Limb (tissue), 2 donors: ENCODE results near the gene BTAF1.

ENCODE experiments used
- DNase-seq, 2 donors: peaks; one replicate each; pipeline ENCODE4 v3.0.0-alpha.2; 2016; ENCODE audit errors: extremely low spot score in 2 of 2

BTAF1 gene

DNA sequence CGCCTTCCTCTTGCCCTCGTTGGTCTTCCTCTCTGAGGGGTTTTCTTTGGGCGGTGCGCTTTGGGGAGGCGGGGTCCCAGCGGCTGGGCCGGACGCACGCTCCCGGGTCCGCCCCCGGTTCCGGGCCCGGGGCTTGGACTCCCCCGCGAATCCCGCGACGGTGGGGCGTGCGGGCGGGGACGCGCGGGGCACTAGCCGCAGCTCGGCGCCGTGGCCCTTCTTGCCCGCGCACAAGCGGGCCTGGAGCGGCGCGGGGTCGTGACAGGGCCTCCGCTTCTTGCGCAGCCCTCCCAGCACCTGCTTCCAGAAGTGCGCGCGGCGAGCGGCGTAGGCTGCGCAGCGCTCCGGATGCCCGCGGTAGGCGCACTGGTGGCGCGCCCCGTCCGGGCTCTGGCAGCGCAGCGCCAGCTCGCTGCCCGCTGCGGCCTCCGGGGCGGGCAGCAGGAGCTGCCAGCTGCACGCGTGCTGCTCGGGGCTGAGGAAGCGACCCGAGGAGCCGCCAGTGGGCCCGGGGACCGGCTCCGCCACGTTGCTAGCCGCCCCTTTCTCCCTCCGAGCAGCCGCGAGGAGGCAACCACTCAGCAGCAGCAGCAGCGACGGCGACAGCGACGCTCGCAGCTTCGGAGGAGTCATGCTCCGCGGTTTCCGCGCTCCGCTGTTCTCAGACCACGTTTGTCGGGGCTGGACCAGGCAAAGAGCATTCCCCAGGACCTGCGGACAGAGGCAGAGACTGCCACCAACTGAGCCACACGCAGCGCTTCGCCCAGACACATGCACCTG is 15.0 kb upstream of the BTAF1 start:
- peak; percentile 82 to 86 for DNase-seq

DNA sequence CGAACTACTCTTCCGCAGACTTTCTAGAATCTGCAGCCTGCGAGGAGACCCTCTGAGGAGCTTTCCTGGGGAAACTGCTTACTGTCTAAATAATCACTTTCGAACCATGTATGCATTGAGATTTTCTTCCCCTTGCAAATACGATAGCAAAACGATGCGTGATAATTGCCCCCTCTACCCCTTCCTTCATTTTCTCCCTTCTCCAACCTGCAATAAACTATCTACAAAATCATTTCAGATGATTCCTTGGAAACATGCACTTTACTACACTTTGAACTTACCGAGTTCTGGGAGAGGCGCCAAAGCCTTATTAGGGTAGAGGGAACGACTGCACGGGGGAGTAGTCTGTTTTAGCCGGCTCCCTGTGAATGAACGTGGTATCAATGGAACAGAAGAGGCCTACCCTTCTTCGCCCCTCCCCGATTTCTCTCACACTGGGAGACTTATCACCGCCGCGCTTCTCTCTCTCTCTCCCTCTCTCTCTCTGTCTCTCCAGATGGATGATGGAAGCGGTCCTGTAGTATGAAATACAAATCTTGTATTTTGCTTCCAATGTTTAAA is 14.4 kb upstream of the BTAF1 start, which contains the start of gene FGFBP3:
Gene FGFBP3, minus strand, starts transcription at position 370 of the 561 bp plus-strand sequence. CDS start 517 bp downstream, outside the sequence.
- DNase-seq: peak; percentile 68 to 73

DNA sequence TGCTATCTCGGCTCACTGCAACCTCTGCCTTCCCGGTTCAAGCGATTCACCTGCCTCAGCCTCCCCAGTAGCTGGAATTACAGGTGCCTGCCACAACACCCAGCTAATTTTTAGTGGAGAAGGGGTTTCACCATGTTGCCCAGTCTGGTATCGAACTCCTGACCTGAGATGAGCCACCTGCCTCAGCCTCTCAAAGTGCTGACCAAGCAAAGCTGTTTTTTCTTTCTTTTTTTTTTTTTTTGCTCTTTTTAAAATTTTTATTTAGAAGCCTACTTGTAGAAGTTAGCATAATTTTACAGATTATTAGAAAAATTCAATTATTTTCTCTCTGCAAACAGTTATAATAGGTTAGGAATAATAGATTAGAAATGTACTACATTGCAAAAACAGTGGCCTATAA is 13.1 kb upstream of the BTAF1 start:
- DNase-seq: no peak

DNA sequence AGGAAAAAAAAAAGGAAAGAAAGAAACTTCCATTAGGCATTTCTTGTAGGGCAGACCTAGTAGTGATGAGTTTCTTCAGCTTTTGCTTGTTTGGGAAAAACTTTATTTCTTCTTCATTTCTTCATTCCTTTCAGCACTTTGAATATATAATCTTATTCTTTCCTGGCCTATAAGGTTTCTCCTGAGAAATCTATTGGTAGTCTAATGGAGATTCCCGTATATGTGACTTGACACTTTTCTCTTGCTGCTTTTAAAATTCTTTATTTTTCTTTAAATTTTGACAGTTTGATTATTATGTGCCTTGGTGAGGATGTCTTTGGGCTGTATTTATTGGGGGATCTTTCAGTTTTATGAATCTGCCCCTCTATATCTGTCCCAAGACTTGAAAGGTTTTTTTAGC is 3.9 kb upstream of the BTAF1 start:
- no peak for DNase-seq

DNA sequence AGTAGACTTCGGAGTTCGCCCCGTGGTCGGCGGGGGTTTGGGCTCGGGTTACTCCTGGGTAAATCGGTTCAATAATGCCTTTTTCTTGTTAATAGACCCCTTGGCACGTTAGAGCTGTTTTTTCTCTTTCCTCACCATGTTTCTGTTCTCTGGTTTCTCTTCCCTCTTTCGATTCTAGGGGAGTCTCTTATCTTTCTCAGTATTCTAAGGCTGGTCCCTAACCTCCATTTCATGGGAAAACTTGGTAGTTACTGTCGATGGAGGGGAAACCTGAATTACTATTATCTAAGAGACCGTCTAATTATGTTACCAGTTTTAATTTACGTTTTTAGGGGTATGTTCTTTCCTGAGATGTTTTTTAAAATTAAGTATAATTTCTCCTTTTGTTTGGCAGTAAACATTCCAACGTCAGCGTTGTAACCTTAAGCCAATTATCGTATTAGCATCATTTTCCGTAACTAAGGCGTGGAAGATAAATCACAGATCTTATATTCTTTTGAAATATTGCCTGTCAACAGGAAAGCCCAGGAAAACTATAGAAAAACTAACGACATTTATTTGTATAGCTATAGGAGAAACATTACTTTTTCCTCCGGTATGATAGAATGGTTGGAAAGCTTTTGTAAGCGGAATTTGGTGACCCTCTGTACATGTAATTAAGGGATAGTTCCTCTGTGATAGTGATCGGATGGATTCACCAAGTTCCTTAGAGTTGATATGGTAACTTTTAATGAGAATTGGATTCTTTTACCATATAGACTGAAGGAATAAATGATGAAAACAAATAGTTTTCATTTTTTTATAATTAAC is 847 bp downstream of the BTAF1 start:
- no peak for DNase-seq

DNA sequence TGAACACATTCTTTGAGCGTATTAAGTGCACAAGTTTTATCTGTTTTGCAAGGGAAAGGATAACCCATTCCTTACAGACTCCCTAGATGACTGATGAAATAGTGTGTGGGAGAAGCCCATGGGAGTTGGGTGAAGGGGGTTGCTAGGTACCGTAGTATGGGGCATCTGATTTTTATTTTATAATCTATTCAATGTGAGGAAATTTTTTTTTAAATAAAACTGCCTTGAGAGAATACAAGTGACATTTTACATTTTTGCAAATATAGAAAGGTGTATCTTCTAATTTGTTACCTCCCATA is 1.4 kb downstream of the BTAF1 start:
- no peak for DNase-seq

DNA sequence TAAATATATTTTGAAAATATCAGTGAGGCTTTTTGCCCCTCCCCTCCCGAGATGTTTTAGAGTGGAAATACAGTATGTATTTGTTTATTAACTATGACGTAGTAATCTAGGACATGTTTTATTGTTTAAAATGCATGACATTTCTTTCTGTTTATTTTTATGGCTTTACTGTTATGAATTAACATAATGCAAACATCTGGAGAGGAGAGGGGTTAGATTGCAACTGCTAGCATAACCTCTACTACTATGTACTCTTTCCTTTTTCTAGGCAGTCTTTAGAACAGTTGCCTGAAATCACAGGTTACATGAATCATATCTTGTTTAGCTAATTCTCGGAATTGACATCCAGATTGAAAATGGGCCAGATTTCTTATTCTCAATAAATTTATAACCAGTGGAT is 7.4 kb downstream of the BTAF1 start:
- DNase-seq: no peak

DNA sequence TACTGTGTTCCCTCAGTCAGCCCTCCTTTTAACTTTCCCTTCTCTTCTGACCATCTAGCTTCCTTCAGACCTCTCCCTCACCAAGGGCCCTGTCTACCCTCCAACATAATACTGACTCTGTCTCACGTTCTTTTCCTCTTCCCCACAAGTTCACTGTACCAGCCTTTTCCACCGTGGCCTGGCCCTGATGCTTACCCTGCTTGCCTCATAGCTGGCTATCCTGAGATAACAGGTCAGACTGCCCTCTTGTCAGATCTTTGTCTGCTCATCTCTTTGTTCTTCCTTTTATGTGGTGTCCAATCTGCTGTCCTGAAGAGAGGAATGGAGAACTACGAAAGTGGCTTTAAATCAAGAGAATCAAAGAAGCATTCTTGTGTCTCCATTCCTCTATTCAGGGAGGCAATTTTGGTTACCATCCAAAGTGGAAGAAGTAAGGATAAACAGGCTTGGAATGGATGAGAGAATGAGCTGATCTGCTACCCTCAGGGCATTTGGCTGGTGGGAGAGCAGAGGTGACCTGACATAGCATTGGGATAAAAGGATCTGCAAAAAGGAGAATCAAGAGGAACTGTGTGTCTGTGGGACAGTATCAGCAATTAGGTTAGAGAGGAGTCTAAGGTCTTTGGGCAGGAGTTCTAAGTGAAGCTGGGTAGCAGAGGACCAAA is 8.1 kb downstream of the BTAF1 start:
- DNase-seq: no peak

DNA sequence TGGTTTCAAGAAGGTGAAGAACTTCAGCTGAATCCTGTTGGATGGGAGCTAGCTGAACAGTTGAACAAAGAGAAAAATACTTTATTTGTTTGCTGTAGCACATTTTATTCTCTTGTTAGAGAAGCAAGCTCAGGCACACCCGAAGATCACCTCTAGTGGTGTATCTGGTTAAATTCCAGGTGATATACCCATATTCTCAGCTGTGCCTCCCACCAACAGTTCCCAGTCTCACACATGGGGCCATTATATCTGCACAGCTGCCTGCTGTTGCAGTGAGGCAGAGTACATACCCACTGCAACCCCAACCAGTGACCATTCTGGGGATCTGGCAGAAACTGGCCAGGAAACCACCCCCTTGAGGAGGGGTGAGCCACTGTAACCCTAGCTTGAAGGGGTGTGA is 9.2 kb downstream of the BTAF1 start:
- DNase-seq: no peak

DNA sequence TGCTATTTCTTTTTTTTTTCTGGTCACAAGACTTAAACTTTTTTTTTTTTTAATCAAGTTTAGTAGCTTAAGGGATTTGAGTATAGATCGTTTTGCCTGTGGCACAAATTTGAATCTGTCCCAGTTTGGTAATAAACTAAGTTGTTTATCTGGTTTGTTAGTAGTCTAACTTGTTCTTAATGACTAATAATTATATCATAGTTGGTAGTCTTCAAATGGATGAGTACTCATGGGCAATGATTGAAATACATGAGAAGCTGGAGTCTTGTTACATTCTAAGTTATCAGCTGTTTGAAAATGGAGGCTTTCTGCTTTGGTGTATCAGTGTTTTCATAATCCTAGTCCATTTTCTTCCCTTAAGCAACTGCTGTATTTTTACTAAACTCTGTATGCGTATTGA is 12.3 kb downstream of the BTAF1 start:
- no peak for DNase-seq

DNA sequence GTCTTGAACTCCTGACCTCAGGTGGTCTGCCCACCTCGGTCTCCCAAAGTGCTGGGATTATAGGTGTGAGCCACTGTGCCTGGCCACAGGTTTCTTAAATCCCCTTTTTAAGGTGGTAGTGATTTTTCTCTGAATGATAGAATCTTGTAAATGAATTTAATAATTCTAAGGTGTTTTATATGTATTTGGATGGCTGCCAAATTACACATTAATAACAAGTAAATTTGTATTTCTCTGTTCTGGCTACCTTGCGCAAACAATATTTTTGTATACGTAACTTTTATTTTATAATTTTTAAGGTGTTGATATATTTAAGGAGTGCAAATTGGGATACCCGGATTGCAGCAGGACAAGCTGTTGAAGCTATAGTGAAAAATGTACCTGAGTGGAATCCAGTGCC is 16.1 kb downstream of the BTAF1 start:
- DNase-seq: no peak

DNA sequence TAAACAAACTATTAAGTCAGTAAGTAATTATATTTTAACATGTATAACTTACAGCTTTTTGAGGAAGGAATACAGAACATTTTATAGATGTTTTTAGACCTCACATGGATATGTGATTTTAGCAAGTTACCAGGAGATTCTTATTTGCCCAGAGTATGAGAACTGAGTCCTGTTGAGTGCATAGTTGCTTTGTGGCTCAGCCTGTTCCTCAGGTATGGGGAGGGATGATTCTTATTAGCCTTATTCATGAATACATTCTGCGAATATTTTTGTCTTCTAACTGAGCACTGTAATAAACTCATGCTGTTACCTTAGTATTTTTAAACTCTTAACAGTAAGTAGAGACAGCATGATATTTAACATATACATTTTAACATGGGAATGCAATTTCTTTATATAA is 17.9 kb downstream of the BTAF1 start:
- no peak for DNase-seq

DNA sequence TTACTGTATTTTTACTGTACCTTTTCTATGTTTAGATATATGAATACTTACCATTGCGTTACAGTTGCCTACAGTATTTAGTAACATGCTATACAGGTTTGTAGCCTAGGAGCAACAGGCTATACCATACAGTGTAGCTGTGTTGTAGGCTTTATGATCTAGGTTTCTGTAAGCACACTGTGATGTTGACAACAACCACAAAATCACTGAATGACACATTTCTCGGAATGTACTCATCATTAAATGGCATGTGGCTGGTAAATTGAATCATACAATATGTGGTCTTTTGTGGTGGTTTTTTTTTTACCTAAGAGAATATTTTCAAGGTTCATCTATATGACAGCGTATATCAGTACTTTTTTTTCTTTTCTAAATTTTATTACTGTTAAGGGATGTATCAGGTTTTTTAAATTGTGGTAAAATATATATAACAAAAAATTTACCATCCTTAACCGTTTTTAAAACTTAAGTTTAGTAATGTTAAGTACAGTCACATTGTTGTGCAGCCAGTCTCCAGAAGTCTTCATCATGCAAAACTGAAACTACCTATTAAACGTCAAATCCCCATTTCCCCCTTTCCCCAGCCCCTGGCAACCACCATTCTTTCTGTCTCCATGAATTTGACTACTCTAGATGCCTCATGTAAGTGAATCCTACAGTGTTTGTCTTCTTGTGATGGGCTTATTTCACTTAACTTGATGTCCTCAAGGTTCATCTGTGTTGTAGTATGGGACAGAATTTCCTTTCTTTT is 21.5 kb downstream of the BTAF1 start:
- no peak for DNase-seq

DNA sequence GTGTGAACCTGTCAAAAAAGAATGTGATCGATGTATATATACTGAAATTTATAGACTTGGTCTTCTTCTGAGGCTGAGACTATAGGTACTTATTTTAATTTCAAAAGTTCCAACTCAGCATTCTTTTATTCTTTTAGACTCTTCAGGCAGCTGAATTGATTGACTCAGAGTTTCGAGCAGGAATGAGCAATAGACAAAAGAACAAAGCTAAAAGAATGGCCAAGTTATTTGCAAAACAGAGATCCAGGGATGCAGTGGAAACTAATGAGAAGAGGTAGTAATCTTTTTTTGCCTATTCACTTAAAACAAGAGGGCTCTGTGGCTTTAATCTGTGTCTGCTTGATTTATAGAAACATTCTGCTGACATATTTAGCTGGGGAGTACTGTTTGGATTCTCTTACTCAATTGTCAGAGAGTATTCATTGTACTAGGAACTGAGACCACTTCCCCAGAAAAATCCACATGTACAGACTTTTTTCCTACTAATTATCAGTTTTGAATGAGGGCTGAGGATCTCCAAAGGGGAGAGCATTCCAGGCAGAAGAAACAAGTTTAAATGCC is 30.1 kb downstream of the BTAF1 start:
- DNase-seq: no peak

DNA sequence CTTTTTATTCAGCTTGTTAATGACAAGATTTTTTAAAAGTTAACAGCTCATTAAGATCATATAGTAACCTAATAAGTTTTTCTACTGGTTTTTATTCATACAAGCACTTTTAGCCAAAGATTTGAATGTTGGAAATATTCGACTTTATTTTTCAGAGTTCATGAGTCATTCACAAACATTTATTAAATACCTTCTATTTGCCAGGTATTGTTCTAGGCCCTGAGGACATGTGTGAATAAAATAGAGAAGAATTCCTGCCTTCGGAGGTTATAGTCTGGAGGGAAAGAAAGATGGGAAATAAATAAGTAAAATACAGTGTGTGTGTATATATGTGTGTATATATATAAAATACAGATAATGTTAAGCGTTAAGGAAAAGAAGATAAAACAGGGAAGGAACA is 31.5 kb downstream of the BTAF1 start:
- no peak for DNase-seq

DNA sequence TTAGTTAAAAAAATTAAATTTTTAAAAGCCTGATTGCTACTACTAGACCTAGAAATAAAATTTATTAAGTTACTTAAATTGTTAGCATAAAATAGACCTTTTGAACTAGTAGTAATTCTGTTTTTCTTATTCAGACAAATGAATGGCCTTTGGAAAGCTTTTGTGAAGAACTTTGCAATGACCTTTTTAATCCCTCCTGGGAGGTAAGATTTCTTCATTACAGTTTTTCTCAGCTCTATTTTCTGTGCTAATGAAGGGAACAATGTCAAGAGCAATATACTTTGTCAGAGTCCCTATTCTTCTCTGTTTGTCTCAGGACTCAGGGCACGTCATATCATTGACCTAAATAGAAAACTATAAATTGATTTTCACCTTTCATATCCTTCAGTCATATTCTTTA is 33.5 kb downstream of the BTAF1 start:
- DNase-seq: no peak

DNA sequence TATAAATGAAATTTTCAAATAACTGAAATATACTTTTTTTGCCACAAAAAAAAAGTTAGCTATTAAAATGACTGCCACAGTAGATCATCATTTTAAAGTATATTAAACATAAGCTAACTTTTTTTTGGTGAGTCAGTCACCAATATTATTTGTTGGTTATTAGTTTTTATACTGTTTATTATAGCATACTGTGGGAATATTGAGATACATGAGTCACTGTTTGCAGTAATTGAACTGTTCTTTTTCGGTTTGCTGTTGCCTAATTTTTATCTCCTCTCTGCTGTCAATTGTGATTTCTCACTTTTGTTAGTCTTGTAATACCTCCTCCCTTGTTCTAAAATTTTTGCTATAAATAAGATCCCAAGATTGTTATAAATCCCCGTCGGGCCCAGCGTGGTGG is 45.7 kb downstream of the BTAF1 start:
- no peak for DNase-seq

DNA sequence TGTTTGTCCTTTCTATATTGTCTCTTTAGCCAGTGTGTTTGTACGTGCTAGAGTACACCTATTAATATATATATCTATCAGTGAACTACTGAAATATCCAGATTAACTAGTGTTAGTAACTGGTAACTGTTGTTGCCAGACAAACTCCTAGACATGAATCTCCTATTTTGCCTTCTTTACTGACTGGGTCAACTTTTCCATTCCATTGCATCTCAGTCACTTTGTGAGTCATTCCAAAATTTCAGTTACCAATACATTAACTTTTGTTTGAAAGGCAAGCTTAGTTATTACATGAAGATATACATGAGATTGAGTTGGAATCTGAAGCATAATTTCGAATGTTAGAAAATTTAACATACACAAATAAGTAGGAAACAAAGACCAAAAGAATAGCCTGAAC is 51.4 kb downstream of the BTAF1 start:
- no peak for DNase-seq

DNA sequence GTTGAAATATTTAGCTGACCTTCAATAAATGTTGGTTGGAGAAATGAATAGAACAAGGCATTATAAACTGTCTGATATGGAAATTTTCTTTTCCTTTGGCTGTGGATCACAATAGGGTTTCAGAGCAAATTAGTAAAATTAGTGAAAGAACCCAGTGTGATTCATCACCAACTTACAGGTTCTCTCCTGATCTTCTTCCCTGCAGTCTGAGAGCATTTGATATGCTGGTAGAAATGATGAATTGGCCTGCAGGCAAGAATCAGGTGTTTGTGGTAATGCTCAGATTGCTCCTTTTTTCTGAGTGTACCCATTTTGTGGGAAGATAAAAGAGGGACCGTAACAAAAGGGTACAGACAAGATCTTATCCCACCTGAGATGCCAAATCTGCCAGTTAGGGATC is 51.9 kb downstream of the BTAF1 start:
- DNase-seq: no peak

DNA sequence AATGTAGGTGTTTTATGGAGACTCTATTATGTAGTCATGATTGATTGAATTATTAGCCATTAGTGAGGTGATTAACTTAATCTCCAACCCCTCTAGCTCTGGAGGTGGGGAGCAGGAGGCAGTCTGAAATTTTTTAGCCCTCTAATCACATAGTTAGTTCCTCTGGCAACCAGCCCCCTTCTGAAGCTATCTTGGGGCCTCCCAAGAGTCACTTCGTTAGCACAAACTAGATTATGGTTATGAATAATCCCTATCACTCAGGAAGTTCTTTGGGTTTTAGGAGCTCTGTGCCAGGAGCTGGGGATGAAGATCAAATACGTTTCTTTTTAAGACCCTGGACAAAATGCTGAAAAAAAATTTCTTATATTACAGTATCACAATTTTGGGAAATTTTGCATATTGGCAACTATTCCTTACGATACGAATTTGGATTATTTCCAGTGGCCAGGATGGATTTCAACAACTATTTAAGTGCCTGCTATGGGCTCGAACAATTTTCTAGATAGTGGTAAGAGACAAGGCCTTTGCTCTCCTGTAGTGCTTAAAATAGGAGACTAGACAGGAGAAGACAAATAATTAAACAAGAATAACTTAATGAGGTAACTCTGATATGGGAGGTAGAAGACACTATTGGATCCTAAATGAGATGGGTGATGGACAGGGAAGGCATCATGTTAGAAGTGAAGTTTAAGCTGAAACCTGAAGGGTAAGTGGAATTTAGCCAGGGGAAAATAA is 52.9 kb downstream of the BTAF1 start:
- DNase-seq: no peak

DNA sequence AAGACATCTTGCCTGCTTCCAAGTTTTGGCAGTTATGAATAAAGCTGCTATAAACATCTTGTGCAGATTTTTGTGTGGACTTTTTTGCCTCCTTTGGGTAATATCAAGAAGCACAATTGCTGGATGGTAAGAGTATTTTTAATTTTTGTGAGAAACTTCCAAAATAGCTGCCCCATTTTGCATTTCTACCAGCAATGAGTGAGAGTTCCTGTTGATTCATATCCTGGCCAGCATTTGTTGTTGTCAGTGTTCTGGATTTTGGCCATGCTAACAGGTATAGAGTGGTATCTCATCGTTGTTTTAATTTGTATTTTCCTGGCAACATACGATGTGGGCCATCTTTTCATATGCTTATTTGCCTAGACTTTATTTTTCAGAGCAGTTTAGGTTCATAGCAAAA is 53.9 kb downstream of the BTAF1 start:
- no peak for DNase-seq
